ENCODE results near the gene NOL12.

GRCh38 chr22:37663521-37664140 is 22.5 kb upstream of the NOL12 start:
- TF ChIP-seq CTCF (IDR thresholded peaks at IDR 0.05; ENCODE audit: poor library complexity, severe bottlenecking) (no peak), REST (IDR thresholded peaks at IDR 0.05; ENCODE audit: borderline replicate concordance) (no peak)
